ENCODE results near the gene ATP9A.

DNA sequence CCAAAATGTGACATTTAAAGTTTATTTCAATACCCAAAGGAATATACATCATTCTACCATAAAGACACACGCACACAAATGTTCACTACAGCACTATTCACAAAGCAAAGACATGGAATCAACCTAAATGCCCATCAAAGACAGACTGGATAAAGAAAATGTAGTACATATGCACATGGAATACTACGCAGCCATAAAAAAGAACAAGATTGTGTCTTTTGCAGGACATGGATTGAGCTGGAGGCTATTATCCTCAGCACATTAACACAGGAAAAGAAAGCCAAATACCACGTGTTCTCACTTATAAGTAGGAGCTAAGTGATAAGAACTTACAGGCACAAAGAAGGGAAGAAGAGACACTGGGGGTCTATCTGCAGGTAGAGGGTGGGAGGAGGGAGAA is 22.4 kb downstream of the ATP9A start:
- TF ChIP-seq, protein P1, sequence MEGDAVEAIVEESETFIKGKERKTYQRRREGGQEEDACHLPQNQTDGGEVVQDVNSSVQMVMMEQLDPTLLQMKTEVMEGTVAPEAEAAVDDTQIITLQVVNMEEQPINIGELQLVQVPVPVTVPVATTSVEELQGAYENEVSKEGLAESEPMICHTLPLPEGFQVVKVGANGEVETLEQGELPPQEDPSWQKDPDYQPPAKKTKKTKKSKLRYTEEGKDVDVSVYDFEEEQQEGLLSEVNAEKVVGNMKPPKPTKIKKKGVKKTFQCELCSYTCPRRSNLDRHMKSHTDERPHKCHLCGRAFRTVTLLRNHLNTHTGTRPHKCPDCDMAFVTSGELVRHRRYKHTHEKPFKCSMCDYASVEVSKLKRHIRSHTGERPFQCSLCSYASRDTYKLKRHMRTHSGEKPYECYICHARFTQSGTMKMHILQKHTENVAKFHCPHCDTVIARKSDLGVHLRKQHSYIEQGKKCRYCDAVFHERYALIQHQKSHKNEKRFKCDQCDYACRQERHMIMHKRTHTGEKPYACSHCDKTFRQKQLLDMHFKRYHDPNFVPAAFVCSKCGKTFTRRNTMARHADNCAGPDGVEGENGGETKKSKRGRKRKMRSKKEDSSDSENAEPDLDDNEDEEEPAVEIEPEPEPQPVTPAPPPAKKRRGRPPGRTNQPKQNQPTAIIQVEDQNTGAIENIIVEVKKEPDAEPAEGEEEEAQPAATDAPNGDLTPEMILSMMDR (IDR thresholded peaks at IDR 0.05), result no peak
- TF ChIP-seq EP300 (IDR thresholded peaks at IDR 0.05) (no peak), POLR2AphosphoS5 (IDR thresholded peaks at IDR 0.05) (no peak)
